Measurements from ENCODE around the gene AOC3. TPM values are rescaled to one million over a fixed set of nuclear protein-coding genes. Genes with fewer than 3 reads are reported as not detected.

AOC3 gene
- total and polyA plus RNA-seq, 8 donors, result 56.6 to 186 (median 156) TPM

DNA sequence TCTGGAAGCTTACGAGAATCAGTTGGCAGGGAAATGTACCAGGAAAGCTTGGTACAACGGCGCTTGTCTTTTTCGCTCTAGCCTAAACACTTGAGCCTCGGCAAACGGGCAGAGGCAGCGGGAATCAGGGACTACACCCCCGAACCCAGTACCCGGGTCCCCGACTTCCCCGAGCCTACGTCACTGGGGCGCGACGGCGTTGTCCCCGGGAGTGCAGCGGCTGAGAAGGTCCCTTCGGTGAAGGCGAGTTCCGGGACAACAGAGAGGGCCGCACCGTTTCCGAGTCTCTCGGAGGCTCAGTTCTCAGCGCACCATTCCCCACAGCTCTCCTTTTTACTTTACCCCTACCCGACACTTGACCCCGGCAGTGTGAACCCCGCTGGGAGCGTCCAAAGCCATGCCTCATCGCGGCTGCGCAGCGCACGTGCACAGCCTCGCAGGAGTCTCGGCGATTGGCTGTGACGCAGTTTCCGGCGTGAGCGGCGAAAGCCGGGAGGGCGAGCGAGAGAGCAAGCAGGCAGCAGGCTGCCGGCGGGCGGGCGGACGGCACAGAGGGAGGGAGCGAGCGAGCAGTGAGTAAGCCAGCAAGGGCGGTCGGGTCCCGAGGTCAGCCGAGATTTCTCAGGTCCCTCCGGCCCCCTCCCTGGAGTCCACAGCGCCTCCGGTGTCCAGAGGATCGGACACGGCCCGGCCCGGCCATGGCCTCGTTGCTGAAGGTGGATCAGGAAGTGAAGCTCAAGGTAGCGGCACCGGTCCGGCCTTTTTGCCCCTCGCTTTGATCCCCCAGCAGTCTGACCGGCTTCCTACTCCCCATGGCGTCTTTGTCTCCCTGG is 17.8 kb upstream of the AOC3 start, which contains the start of gene PSME3:
PSME3 (plus strand) TSS at position 464 of the 833 bp plus-strand sequence; CDS start at position 699, 235 bp downstream.
- Histone ChIP-seq H3K9me3 (no peaks in the 10 kb centered on the region), H3K4me3 (peak within 1 kb of the TSS; percentile 79 to 98), H3K36me3 (peaks cover 0 to 33% of the 10 kb centered on the region in 2 donors), H3K27ac (peak within 1 kb of the TSS; percentile 79 to 91), H3K27me3 (no peaks in the 10 kb centered on the region), H3K4me1 (peaks cover 12 to 38% of the 10 kb centered on the region in 2 donors)
- intact Hi-C loops (cut with DNase I), result no loop called here
- TF ChIP-seq, protein P1, sequence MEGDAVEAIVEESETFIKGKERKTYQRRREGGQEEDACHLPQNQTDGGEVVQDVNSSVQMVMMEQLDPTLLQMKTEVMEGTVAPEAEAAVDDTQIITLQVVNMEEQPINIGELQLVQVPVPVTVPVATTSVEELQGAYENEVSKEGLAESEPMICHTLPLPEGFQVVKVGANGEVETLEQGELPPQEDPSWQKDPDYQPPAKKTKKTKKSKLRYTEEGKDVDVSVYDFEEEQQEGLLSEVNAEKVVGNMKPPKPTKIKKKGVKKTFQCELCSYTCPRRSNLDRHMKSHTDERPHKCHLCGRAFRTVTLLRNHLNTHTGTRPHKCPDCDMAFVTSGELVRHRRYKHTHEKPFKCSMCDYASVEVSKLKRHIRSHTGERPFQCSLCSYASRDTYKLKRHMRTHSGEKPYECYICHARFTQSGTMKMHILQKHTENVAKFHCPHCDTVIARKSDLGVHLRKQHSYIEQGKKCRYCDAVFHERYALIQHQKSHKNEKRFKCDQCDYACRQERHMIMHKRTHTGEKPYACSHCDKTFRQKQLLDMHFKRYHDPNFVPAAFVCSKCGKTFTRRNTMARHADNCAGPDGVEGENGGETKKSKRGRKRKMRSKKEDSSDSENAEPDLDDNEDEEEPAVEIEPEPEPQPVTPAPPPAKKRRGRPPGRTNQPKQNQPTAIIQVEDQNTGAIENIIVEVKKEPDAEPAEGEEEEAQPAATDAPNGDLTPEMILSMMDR (IDR thresholded peaks at IDR 0.05), result peak in 1 of 2 donors; percentile 15
- ATAC-seq (peak; percentile 95), DNase-seq (peak; percentile 93 to 99 (median 94))

DNA sequence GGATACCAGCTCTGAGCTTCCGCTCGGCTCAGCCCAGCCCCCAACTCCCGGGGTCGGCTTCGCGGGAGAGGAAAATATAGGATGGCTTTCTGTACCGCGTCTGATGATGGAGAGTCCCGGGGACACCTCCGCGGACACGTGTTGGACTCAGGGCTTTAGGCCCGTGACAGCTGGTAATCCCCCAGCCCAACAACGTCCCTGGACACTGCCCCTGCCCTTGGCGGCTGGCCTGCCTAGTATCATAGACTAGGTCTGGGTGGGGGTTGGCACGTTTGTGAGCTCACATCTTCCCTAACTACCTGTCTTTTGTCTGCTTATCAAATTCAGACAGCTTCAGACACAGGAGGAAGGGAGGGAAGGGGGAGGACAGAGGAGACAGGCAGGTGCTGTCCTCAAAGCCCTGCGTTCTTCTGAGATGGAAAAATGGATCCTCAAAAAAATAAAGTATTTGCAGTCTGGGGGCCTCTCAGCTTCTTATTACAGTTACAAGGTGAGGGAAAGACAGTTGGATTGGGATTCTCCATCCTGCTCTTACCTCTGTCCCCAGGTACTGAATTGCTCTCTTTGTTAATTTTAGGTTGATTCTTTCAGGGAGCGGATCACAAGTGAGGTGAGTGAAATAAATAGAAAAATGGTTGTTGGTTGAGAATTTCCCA is 17.1 kb upstream of the AOC3 start:
- Histone ChIP-seq H3K4me3 (peak overlapping the region; percentile 79 to 98), H3K4me1 (peaks cover 12 to 38% of the 10 kb centered on the region in 2 donors), H3K9me3 (no peaks in the 10 kb centered on the region), H3K36me3 (peaks cover 0 to 40% of the 10 kb centered on the region in 2 donors), H3K27ac (peak overlapping the region; percentile 79 to 91), H3K27me3 (no peaks in the 10 kb centered on the region)
- intact Hi-C loops (cut with DNase I), result no loop called here
- ATAC-seq (peak; percentile 5), DNase-seq (no peak)
- TF ChIP-seq, protein P1 (IDR thresholded peaks at IDR 0.05), result no peak

DNA sequence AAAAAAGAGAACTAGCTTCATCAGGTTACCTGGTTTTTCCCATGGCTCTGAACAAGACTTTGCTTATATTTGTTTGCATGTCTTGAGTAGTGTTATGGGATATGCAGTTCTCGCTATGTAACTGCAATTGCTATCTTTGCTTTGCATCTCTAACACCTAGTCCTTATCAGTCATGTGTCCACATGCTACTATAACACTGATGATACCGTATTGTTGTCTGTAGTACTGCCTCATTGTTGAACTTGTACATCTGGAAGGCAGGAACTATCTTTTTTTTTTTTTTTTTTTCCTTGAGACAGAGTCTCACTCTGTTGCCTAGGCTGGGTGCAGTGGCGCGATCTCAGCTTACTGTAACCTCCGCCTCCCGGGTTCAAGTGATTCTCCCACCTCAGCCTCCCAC is 15.3 kb upstream of the AOC3 start:
- TF ChIP-seq, protein P1 (IDR thresholded peaks at IDR 0.05), result no peak
- intact Hi-C loops (cut with DNase I), result no loop called here
- Histone ChIP-seq H3K4me1 (peaks cover 12 to 38% of the 10 kb centered on the region in 2 donors), H3K9me3 (no peaks in the 10 kb centered on the region), H3K36me3 (peaks cover 8 to 59% of the 10 kb centered on the region in 2 donors), H3K27me3 (no peaks in the 10 kb centered on the region), H3K27ac (peak overlapping the region in 1 of 2 donors; percentile 40), H3K4me3 (no peak overlapping the region)
- DNase-seq (no peak), ATAC-seq (no peak)

DNA sequence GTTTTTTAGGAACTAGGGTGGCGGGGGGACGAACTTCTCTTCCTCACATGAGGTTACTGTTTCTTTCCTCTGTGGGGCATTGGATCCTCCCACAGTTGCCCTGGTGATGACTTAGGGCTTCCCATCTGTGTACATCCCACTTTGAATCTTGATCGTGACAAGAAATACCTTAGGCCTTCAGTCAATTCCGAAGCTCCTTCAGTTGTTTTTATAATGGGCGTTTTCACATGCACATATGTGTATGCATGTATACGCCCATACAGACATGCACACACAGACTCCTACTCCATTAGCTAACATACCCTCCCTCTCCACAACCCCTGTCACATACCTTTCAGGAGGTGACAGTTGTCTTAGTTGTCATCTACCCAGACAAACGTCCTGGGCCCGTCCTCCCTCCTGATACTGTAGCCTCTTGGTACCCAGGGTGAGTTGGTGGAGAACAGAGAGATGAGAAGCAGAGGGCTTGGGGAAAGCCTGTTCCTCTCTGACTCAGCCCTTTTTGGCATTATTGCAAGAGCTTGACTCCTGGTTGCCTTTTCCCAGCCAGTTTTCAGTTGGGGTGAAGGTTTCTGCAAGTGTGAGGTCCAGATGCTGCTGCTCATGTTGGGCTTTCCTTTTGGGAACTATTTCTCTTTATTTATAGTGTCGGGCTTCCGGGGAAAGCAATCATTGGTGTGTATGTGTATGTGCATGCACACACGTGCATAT is 8.9 kb upstream of the AOC3 start:
- H3K9me3 ChIP-seq, result no peaks in the 10 kb centered on the region
- TF ChIP-seq, protein P1 (IDR thresholded peaks at IDR 0.05), result no peak
- ATAC-seq, result no peak
- peaks cover 0 to 49% of the 10 kb centered on the region in 2 donors for H3K4me1 ChIP-seq
- peaks cover 8 to 88% of the 10 kb centered on the region in 2 donors for H3K36me3 ChIP-seq
- DNase-seq, result no peak
- no peaks in the 10 kb centered on the region for H3K27me3 ChIP-seq
- intact Hi-C loops (cut with DNase I), result loop anchor here in 1 of 2 donors (10.0 kb wide), 1 partner anchor 93 kb away; no protein-coding TSS in a partner anchor
- H3K27ac ChIP-seq, result peak overlapping the region in 1 of 2 donors; percentile 68
- H3K4me3 ChIP-seq, result no peak overlapping the region

All from left lung (tissue), 10 donors.